ENCODE measurements around the gene SLC15A4.

DNA sequence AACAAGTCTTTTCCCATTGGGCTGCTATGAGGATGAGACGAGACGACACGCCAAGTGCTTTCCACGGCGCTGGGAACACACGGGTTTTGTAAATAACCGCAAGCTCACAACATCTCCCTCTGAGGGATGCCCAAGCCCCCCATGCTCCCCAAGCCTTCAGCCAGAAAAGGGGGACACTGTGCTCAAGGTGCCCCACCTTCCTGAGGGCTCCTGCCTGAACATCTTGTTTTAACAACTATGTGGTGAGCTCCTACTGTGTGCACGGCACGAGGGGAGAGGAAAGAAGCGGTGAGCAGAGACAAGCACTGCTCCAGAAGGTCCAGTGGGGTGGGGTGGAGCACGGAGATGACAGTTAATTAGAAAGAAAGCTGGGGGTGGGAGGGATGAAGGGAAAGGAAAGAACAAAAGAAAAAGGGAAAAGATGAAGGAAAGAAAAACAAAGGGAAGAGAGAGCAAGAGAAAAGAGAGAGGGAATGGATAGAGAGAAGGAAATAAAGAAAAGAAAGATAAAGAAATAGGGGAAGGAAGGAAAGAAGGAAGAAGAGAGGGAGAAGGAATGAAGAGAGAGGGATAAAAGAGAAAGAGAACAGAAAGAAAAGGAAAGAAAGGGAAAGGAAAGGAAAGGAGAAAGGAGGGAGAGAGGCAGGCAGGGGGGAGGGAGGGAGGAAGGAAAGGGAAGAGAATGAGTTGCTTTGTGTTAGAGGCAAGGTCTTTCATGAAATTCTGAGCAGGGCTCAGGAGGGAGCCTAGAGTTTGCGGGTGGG lies 56.8 kb downstream of the SLC15A4 start:
- TF ChIP-seq EP300 (IDR thresholded peaks at IDR 0.05; ENCODE audit: borderline replicate concordance in 1 of 2, low read depth in 1 of 2, low read length in 1 of 2): no peak
- no peak for TF ChIP-seq EZH2phosphoT487 (IDR thresholded peaks at IDR 0.05; ENCODE audit: borderline replicate concordance, low read depth)
- TF ChIP-seq, protein P1, sequence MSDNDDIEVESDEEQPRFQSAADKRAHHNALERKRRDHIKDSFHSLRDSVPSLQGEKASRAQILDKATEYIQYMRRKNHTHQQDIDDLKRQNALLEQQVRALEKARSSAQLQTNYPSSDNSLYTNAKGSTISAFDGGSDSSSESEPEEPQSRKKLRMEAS (IDR thresholded peaks at IDR 0.05; ENCODE audit: low read depth): no peak
- TF ChIP-seq, protein P2, sequence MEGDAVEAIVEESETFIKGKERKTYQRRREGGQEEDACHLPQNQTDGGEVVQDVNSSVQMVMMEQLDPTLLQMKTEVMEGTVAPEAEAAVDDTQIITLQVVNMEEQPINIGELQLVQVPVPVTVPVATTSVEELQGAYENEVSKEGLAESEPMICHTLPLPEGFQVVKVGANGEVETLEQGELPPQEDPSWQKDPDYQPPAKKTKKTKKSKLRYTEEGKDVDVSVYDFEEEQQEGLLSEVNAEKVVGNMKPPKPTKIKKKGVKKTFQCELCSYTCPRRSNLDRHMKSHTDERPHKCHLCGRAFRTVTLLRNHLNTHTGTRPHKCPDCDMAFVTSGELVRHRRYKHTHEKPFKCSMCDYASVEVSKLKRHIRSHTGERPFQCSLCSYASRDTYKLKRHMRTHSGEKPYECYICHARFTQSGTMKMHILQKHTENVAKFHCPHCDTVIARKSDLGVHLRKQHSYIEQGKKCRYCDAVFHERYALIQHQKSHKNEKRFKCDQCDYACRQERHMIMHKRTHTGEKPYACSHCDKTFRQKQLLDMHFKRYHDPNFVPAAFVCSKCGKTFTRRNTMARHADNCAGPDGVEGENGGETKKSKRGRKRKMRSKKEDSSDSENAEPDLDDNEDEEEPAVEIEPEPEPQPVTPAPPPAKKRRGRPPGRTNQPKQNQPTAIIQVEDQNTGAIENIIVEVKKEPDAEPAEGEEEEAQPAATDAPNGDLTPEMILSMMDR (IDR thresholded peaks at IDR 0.05): no peak
- TF ChIP-seq NRF1 (IDR thresholded peaks at IDR 0.05; ENCODE audit: low read depth, low read length): no peak
- TF ChIP-seq TCF12 (IDR thresholded peaks at IDR 0.05): no peak
- TF ChIP-seq, protein P3, sequence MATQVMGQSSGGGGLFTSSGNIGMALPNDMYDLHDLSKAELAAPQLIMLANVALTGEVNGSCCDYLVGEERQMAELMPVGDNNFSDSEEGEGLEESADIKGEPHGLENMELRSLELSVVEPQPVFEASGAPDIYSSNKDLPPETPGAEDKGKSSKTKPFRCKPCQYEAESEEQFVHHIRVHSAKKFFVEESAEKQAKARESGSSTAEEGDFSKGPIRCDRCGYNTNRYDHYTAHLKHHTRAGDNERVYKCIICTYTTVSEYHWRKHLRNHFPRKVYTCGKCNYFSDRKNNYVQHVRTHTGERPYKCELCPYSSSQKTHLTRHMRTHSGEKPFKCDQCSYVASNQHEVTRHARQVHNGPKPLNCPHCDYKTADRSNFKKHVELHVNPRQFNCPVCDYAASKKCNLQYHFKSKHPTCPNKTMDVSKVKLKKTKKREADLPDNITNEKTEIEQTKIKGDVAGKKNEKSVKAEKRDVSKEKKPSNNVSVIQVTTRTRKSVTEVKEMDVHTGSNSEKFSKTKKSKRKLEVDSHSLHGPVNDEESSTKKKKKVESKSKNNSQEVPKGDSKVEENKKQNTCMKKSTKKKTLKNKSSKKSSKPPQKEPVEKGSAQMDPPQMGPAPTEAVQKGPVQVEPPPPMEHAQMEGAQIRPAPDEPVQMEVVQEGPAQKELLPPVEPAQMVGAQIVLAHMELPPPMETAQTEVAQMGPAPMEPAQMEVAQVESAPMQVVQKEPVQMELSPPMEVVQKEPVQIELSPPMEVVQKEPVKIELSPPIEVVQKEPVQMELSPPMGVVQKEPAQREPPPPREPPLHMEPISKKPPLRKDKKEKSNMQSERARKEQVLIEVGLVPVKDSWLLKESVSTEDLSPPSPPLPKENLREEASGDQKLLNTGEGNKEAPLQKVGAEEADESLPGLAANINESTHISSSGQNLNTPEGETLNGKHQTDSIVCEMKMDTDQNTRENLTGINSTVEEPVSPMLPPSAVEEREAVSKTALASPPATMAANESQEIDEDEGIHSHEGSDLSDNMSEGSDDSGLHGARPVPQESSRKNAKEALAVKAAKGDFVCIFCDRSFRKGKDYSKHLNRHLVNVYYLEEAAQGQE (IDR thresholded peaks at IDR 0.05; ENCODE audit: low read depth, low read length): no peak

Data from SK-N-SH (cell line).